HEK293 (cell line): ENCODE data around the gene GCAT.

Experiments
- BCL11A ChIP-seq: fragments of 450-650 bp; formaldehyde crosslinking; IDR thresholded peaks from 2 replicates; pipeline ENCODE4 v1.5.1; 2016; ENCODE audit warnings: low read depth, missing biosample characterization, missing genetic modification characterization
- BCL11B ChIP-seq: fragments of 450-650 bp; formaldehyde crosslinking; IDR thresholded peaks from 2 replicates; pipeline ENCODE4 v1.5.1; 2016; ENCODE audit warnings: low read depth, missing biosample characterization, missing genetic modification characterization
- EGR2 ChIP-seq: fragments of 450-650 bp; formaldehyde crosslinking; IDR thresholded peaks from 2 replicates; pipeline ENCODE4 v1.5.1; 2016; ENCODE audit warnings: low read depth, missing biosample characterization, missing genetic modification characterization
- GFI1B ChIP-seq: fragments of 450-650 bp; formaldehyde crosslinking; IDR thresholded peaks from 2 replicates; pipeline ENCODE4 v1.5.1; 2016; ENCODE audit warnings: missing biosample characterization, missing genetic modification characterization
- GLI2 ChIP-seq: fragments of 450-650 bp; formaldehyde crosslinking; IDR thresholded peaks from 2 replicates; pipeline ENCODE4; 2017; ENCODE audit warnings: missing biosample characterization, missing genetic modification characterization, low read depth, borderline replicate concordance
- IKZF3 ChIP-seq: fragments of 450-650 bp; IDR thresholded peaks from 2 replicates; pipeline ENCODE4 v1.5.0; 2018; ENCODE audit warnings: missing biosample characterization, mild to moderate bottlenecking, missing genetic modification characterization, moderate library complexity
- KLF9 ChIP-seq: fragments of 450-650 bp; formaldehyde crosslinking; IDR thresholded peaks from 2 replicates; pipeline ENCODE4 v1.5.1; 2016; ENCODE audit warnings: missing biosample characterization, missing genetic modification characterization, low read depth
- OVOL3 ChIP-seq: fragments of 450-650 bp; formaldehyde crosslinking; IDR thresholded peaks from 2 replicates; pipeline ENCODE4 v1.5.1; 2016; ENCODE audit warnings: missing biosample characterization, missing genetic modification characterization
- SALL2 ChIP-seq: fragments of 450-650 bp; formaldehyde crosslinking; IDR thresholded peaks from 2 replicates; pipeline ENCODE4 v1.5.0; 2017; ENCODE audit warnings: missing biosample characterization, mild to moderate bottlenecking, missing genetic modification characterization, borderline replicate concordance
- ZBTB7A ChIP-seq: fragments of 450-650 bp; formaldehyde crosslinking; IDR thresholded peaks from 2 replicates; pipeline ENCODE4 v1.5.1; 2016; ENCODE audit warnings: low read depth, missing biosample characterization, missing genetic modification characterization
- ZFP41 ChIP-seq: fragments of 450-650 bp; formaldehyde crosslinking; IDR thresholded peaks from 2 replicates; pipeline ENCODE4 v1.5.1; 2016; ENCODE audit warnings: missing biosample characterization, missing genetic modification characterization, borderline replicate concordance
- ZNF155 ChIP-seq: fragments of 450-650 bp; formaldehyde crosslinking; IDR thresholded peaks from 2 replicates; pipeline ENCODE4 v1.5.1; 2016; ENCODE audit warnings: missing biosample characterization, missing genetic modification characterization
- ZNF248 ChIP-seq: fragments of 450-650 bp; formaldehyde crosslinking; IDR thresholded peaks from 2 replicates; pipeline ENCODE4 v1.5.1; 2017; ENCODE audit warnings: missing biosample characterization, missing genetic modification characterization
- ZNF274 ChIP-seq, 2 experiments: fragments of 200-500 bp in 1 of 2; fragments of 450-650 bp in 1 of 2; sonication (Bioruptor generic) in 1 of 2; formaldehyde crosslinking in 1 of 2; IDR thresholded peaks; 2 replicates each; pipeline versions ENCODE4 v1.5.1 to v1.6.1; 2014 to 2016; ENCODE audit warnings: borderline replicate concordance in 1 of 2, inconsistent platforms in 1 of 2, low read length in 1 of 2, missing biosample characterization in 1 of 2, missing genetic modification characterization in 1 of 2
- ZNF341 ChIP-seq: fragments of 450-650 bp; formaldehyde crosslinking; IDR thresholded peaks from 2 replicates; pipeline ENCODE4; 2016; ENCODE audit warnings: low read depth, missing biosample characterization, missing genetic modification characterization
- ZNF366 ChIP-seq: fragments of 450-650 bp; formaldehyde crosslinking; conservative IDR thresholded peaks from 2 replicates; pipeline ENCODE4 v1.5.1; 2016; ENCODE audit warnings: missing biosample characterization, missing genetic modification characterization
- ZNF391 ChIP-seq: fragments of 450-650 bp; formaldehyde crosslinking; IDR thresholded peaks from 2 replicates; pipeline ENCODE4 v1.5.1; 2016; ENCODE audit warnings: low read depth, missing biosample characterization, missing genetic modification characterization, borderline replicate concordance
- ZNF501 ChIP-seq: fragments of 450-650 bp; formaldehyde crosslinking; IDR thresholded peaks from 2 replicates; pipeline ENCODE4 v1.5.1; 2016; ENCODE audit warnings: missing biosample characterization, missing genetic modification characterization
- ZNF544 ChIP-seq: fragments of 450-650 bp; formaldehyde crosslinking; IDR thresholded peaks from 2 replicates; pipeline ENCODE4 v1.5.0; 2017; ENCODE audit warnings: missing biosample characterization, missing genetic modification characterization
- ZNF549 ChIP-seq: fragments of 450-650 bp; IDR thresholded peaks from 2 replicates; pipeline ENCODE4 v1.5.1; 2018; ENCODE audit warnings: missing biosample characterization, missing genetic modification characterization, mild to moderate bottlenecking, inconsistent platforms, moderate library complexity
- ZNF596 ChIP-seq: fragments of 450-650 bp; IDR thresholded peaks from 2 replicates; pipeline ENCODE4 v1.5.0; 2018; ENCODE audit warnings: missing biosample characterization, mild to moderate bottlenecking, missing genetic modification characterization, moderate library complexity
- ZNF629 ChIP-seq: fragments of 450-650 bp; formaldehyde crosslinking; IDR thresholded peaks from 2 replicates; pipeline ENCODE4 v1.5.1; 2017; ENCODE audit warnings: missing biosample characterization, missing genetic modification characterization
- ZNF660 ChIP-seq: fragments of 450-650 bp; IDR thresholded peaks from 2 replicates; pipeline ENCODE4 v1.5.1; 2018; ENCODE audit warnings: missing biosample characterization, mild to moderate bottlenecking, missing genetic modification characterization
- ZNF670 ChIP-seq: fragments of 450-650 bp; formaldehyde crosslinking; IDR thresholded peaks from 2 replicates; pipeline ENCODE4 v1.5.1; 2016; ENCODE audit warnings: missing biosample characterization, missing genetic modification characterization, low read depth
- ZNF677 ChIP-seq: fragments of 450-650 bp; IDR thresholded peaks from 2 replicates; pipeline ENCODE4 v1.5.0; 2018; ENCODE audit warnings: missing biosample characterization, mild to moderate bottlenecking, missing genetic modification characterization, moderate library complexity
- ZSCAN23 ChIP-seq: fragments of 450-650 bp; formaldehyde crosslinking; IDR thresholded peaks from 2 replicates; pipeline ENCODE4 v1.5.1; 2016; ENCODE audit warnings: missing biosample characterization, missing genetic modification characterization
- ZSCAN30 ChIP-seq: fragments of 450-650 bp; IDR thresholded peaks from 2 replicates; pipeline ENCODE4 v1.5.1; 2018; ENCODE audit warnings: missing biosample characterization, mild to moderate bottlenecking, missing genetic modification characterization, moderate library complexity
- TF ChIP-seq, protein P1 (sequence below): fragments of 450-650 bp; formaldehyde crosslinking; optimal IDR thresholded peaks from 2 replicates; pipeline ENCODE3; 2016; ENCODE audit warnings: missing biosample characterization, mild to moderate bottlenecking, missing genetic modification characterization
- TF ChIP-seq, protein P2 (sequence below): fragments of 450-650 bp; formaldehyde crosslinking; IDR thresholded peaks from 2 replicates; pipeline ENCODE4 v1.5.1; 2016; ENCODE audit warnings: missing biosample characterization, missing genetic modification characterization, low read depth
- TF ChIP-seq, protein P3 (sequence below): fragments of 450-650 bp; formaldehyde crosslinking; IDR thresholded peaks from 2 replicates; pipeline ENCODE4 v1.5.1; 2016; ENCODE audit warnings: missing biosample characterization, missing genetic modification characterization, borderline replicate concordance
- TF ChIP-seq, protein P4 (sequence below): fragments of 450-650 bp; formaldehyde crosslinking; IDR thresholded peaks from 2 replicates; pipeline ENCODE4 v1.5.1; 2016; ENCODE audit warnings: missing biosample characterization, missing genetic modification characterization, low read depth
- TF ChIP-seq, protein P5 (sequence below): fragments of 450-650 bp; formaldehyde crosslinking; IDR thresholded peaks from 2 replicates; pipeline ENCODE4 v1.5.1; 2017; ENCODE audit warnings: missing biosample characterization, missing genetic modification characterization

Gene GCAT

DNA sequence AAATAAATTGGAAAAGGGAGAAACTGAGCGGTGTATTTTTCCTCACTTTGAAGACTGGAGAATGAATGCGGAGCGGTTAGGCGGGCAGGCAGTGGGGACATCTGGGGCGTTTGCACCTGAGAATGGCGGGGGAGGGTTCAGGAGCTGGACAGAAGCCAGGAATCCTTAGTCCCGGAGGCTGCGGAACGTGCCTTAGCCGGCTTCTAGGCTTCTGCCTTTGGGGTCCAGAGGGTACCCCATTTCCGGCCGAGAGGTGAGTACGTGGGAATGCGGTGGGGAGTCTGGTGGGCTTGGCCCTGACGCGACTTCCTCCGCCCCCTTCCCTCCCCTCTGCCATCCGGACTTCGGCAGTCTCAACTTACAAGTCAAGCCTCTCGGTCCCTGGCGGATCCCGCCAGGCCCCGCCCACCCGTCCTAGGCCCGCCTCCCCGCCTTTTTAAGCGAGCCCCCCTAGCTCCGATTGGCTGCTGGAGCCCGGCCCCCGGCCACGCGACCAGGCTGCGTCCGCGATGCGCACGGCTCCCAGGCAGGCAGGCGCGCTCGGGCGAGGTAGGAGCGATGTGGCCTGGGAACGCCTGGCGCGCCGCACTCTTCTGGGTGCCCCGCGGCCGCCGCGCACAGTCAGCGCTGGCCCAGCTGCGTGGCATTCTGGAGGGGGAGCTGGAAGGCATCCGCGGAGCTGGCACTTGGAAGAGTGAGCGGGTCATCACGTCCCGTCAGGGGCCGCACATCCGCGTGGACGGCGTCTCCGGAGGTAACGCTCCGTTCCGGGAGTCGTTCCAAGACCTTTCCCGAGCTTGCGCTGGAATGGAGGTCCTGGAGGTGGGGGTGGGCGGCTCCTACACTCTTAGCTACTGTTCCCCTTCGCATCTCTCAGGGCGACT, at the start of gene GCAT (continued):
- TF ChIP-seq ZNF341 = peak; percentile 82
- peak; percentile 85 for TF ChIP-seq ZBTB7A (tag by site-specific recombination)
- no peak for TF ChIP-seq ZNF274 (IDR thresholded peaks at IDR 0.05; ENCODE audit: low read length)
- TF ChIP-seq ZNF274 (tag by site-specific recombination; IDR thresholded peaks at IDR 0.05; ENCODE audit: borderline replicate concordance) = no peak
- peak; percentile 77 for TF ChIP-seq IKZF3 (tag by site-specific recombination)
- TF ChIP-seq ZNF549 (tag by site-specific recombination) = no peak
- TF ChIP-seq OVOL3 (tag by site-specific recombination) = no peak
- TF ChIP-seq ZNF501 (tag by site-specific recombination) = peak; percentile 17; the same call in 1 of the 2 replicates
- TF ChIP-seq, protein P1, sequence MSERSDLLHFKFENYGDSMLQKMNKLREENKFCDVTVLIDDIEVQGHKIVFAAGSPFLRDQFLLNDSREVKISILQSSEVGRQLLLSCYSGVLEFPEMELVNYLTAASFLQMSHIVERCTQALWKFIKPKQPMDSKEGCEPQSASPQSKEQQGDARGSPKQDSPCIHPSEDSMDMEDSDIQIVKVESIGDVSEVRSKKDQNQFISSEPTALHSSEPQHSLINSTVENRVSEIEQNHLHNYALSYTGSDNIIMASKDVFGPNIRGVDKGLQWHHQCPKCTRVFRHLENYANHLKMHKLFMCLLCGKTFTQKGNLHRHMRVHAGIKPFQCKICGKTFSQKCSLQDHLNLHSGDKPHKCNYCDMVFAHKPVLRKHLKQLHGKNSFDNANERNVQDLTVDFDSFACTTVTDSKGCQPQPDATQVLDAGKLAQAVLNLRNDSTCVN (tag by site-specific recombination) = peak; percentile 99
- peak; percentile 55; the same call in 1 of the 2 replicates for TF ChIP-seq BCL11B (tag by site-specific recombination)
- TF ChIP-seq ZNF660 (tag by site-specific recombination) = no peak
- TF ChIP-seq ZSCAN30 (tag by site-specific recombination) = peak; percentile 12; the same call in 1 of the 2 replicates
- peak; percentile 79 for TF ChIP-seq EGR2
- TF ChIP-seq ZNF544 = no peak
- TF ChIP-seq, protein P2, sequence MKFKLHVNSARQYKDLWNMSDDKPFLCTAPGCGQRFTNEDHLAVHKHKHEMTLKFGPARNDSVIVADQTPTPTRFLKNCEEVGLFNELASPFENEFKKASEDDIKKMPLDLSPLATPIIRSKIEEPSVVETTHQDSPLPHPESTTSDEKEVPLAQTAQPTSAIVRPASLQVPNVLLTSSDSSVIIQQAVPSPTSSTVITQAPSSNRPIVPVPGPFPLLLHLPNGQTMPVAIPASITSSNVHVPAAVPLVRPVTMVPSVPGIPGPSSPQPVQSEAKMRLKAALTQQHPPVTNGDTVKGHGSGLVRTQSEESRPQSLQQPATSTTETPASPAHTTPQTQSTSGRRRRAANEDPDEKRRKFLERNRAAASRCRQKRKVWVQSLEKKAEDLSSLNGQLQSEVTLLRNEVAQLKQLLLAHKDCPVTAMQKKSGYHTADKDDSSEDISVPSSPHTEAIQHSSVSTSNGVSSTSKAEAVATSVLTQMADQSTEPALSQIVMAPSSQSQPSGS (tag by site-specific recombination) = no peak
- 0 out of 2 replicates have a peak, but pooled peaks have one; percentile 14 for TF ChIP-seq ZNF391 (tag by site-specific recombination)
- TF ChIP-seq ZNF670 (tag by site-specific recombination) = no peak
- TF ChIP-seq ZNF629 (tag by site-specific recombination) = peak; percentile 63
- no peak for TF ChIP-seq ZNF155 (tag by site-specific recombination)
- TF ChIP-seq, protein P3, sequence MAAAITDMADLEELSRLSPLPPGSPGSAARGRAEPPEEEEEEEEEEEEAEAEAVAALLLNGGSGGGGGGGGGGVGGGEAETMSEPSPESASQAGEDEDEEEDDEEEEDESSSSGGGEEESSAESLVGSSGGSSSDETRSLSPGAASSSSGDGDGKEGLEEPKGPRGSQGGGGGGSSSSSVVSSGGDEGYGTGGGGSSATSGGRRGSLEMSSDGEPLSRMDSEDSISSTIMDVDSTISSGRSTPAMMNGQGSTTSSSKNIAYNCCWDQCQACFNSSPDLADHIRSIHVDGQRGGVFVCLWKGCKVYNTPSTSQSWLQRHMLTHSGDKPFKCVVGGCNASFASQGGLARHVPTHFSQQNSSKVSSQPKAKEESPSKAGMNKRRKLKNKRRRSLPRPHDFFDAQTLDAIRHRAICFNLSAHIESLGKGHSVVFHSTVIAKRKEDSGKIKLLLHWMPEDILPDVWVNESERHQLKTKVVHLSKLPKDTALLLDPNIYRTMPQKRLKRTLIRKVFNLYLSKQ (tag by site-specific recombination) = no peak
- 0 out of 2 replicates have a peak, but pooled peaks have one; percentile 21 for TF ChIP-seq ZSCAN23 (tag by site-specific recombination)
- peak; percentile 95 for TF ChIP-seq KLF9 (tag by site-specific recombination)
- no peak for TF ChIP-seq GLI2 (tag by site-specific recombination)
- peak; percentile 59; the same call in 1 of the 2 replicates for TF ChIP-seq BCL11A (tag by site-specific recombination)
- TF ChIP-seq, protein P4, sequence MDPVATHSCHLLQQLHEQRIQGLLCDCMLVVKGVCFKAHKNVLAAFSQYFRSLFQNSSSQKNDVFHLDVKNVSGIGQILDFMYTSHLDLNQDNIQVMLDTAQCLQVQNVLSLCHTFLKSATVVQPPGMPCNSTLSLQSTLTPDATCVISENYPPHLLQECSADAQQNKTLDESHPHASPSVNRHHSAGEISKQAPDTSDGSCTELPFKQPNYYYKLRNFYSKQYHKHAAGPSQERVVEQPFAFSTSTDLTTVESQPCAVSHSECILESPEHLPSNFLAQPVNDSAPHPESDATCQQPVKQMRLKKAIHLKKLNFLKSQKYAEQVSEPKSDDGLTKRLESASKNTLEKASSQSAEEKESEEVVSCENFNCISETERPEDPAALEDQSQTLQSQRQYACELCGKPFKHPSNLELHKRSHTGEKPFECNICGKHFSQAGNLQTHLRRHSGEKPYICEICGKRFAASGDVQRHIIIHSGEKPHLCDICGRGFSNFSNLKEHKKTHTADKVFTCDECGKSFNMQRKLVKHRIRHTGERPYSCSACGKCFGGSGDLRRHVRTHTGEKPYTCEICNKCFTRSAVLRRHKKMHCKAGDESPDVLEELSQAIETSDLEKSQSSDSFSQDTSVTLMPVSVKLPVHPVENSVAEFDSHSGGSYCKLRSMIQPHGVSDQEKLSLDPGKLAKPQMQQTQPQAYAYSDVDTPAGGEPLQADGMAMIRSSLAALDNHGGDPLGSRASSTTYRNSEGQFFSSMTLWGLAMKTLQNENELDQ (tag by site-specific recombination) = no peak
- no peak for TF ChIP-seq ZNF248 (tag by site-specific recombination)
- TF ChIP-seq, protein P5, sequence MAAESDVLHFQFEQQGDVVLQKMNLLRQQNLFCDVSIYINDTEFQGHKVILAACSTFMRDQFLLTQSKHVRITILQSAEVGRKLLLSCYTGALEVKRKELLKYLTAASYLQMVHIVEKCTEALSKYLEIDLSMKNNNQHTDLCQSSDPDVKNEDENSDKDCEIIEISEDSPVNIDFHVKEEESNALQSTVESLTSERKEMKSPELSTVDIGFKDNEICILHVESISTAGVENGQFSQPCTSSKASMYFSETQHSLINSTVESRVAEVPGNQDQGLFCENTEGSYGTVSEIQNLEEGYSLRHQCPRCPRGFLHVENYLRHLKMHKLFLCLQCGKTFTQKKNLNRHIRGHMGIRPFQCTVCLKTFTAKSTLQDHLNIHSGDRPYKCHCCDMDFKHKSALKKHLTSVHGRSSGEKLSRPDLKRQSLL (tag by site-specific recombination) = no peak
- TF ChIP-seq ZNF596 (tag by site-specific recombination) = no peak
- no peak for TF ChIP-seq ZFP41
- TF ChIP-seq SALL2 (tag by site-specific recombination) = no peak
- no peak for TF ChIP-seq GFI1B
- TF ChIP-seq ZNF366 (tag by site-specific recombination) = peak; percentile 79
- no peak for TF ChIP-seq ZNF677
